HEK293T (cell line): ENCODE data around the gene FAM81A.
"Not testable (repeated sequence)": the region's sequence is repeated elsewhere in the genome, so short reads cannot be mapped to it uniquely, and the experiment has no call there.

ENCODE experiments used
- SUZ12 ChIP-seq: fragments of 450-650 bp; IDR thresholded peaks from 2 replicates; pipeline ENCODE4 v1.6.1; 2016; ENCODE audit warnings: mild to moderate bottlenecking
- TARDBP ChIP-seq: fragments of 450-650 bp; IDR thresholded peaks from 2 replicates; pipeline ENCODE4 v1.6.1; 2016

DNA sequence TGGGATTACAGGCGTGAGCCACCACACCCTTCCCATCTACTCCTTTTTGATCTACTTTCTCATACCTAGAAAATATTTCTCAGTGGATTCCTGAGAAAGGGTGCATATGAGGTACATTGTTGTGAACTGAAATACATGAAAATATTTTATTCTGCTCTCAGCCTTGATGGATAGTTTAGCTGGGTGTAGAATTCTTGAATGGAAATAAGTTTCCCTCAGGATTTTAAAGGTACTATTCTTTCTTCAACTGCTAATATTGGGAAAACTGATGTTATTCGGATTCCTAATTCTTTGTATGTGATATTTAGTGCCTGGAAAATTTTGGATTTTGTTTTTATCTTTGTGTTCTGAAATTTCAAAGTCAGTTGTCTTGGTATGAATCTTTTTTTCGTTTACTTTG is 9.1 kb upstream of the FAM81A start:
- TF ChIP-seq TARDBP, SUZ12: not testable (repeated sequence)
